Left lung (tissue), 10 donors: ENCODE results near the gene CACNA1S. TPM values are rescaled to one million over a fixed set of nuclear protein-coding genes. Genes with fewer than 3 reads are reported as not detected.

Source experiments
- ATAC-seq: fragments of 200-7000 bp; cut with Tn5 transposase; one replicate; pipeline ENCODE4 v1.9.1; 2020; ENCODE audit warnings: moderate library complexity
- DNase-seq, 4 donors: peaks; one replicate each; pipeline ENCODE4 v3.0.0-alpha.2; 2013 to 2020
- H3K27ac ChIP-seq, 2 donors: fragments of 200-600 bp; sonication (generic) in 1 of 2; one replicate each; pipeline versions ENCODE4 v1.5.0 to v1.8.0; 2020 to 2021
- H3K27me3 ChIP-seq, 2 donors: fragments of 200-600 bp; sonication (generic) in 1 of 2; one replicate each; pipeline versions ENCODE4 v1.5.0 to v1.8.0; 2020 to 2021
- H3K36me3 ChIP-seq, 2 donors: fragments of 200-600 bp; sonication (generic) in 1 of 2; one replicate each; pipeline versions ENCODE4 v1.5.0 to v1.8.0; 2020 to 2021
- H3K4me1 ChIP-seq, 2 donors: fragments of 200-600 bp; one replicate each; pipeline ENCODE4 v1.8.0; 2021
- H3K4me3 ChIP-seq, 2 donors: fragments of 200-600 bp; sonication (generic) in 1 of 2; one replicate each; pipeline versions ENCODE4 v1.5.0 to v1.8.0; 2020 to 2021; ENCODE audit warnings: mild to moderate bottlenecking in 1 of 2
- H3K9me3 ChIP-seq, 2 donors: fragments of 200-600 bp; sonication (generic) in 1 of 2; one replicate each; pipeline versions ENCODE4 v1.5.0 to v1.8.0; 2020 to 2021
- intact Hi-C, 2 donors: fragments of 100-400 bp; cut with DNase I; formaldehyde crosslinking; loops; one replicate each; pipeline versions ENCODE4 v1.11.2 to v1.14.2; 2022
- polyA plus RNA-seq, 6 donors: library from polyadenylated mRNA; unstranded; fragments of 120-200 nt; gene quantifications; one replicate each; pipeline ENCODE4 v1.2.1, GENCODE V29; 2013; ENCODE audit not compliant: insufficient read length in 6 of 6
- total RNA-seq, 2 donors: library from RNA; stranded (reverse); fragmentation: NEBNext Ultra II Directional; extraction: Animal tissue kit (Norgen Biotek cat#: 25700); gene quantifications; one replicate each; pipeline ENCODE4 v1.2.1, GENCODE V29; 2021
- TF ChIP-seq, protein P1 (sequence below), 2 donors: fragments of 200-600 bp; sonication (generic) in 1 of 2; IDR thresholded peaks; one replicate each; pipeline versions ENCODE4 v1.5.0 to v1.8.0; 2021; ENCODE audit warnings: antibody characterized with exemption in 2 of 2
- donor health status: DM: no; HTN: yes; CAD: no.
- donor health status: DM: no; HTN: no; CAD: no.

Gene CACNA1S
- total and polyA plus RNA-seq, 8 donors = 0.10 to 0.17 (median 0.12) TPM; not detected in 1

DNA sequence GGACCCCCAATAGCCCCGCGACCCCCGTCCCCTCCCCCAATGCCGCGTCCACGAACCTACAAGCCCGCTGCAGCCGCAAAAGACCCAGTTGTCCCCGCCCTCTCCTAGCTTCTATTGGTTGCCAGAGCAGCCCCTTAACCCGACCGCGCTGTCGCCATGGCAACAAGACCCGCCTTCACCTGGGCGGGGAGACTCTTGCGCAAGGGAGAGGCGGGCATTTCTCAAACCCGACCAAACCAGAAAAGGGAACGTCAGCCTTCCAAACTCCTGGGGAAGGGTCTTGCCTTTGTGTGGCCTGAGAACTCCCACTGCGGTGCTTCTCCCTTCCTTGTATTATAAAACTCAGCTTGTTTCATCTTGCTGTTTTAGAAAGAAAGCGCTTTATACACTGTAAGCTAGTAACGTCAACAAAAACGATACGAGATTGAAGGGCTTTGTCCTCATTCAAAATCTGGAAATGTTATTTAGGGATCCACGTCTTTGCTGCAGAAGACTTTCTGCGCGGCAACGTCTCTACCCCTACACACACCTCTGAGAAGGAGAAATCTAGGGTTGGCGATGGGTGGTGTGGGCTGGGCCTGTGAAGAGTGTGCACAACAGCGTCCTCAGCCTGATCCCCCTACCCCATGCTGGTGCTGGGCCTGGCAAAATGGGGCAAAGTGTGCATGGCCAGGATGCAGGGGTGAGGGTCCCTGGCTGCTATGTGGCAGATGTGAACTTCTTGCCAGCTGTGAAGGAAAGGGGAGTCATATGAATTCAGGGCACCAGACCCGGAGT lies 42.4 kb upstream of the CACNA1S start, which contains the start of gene TMEM9:
Gene TMEM9 (minus strand): TSS at position 86 of the 777 bp plus-strand sequence. CDS start 551 bp downstream, outside the sequence.
- intact Hi-C loops = no loop called here
- Histone ChIP-seq H3K4me1 (peaks cover 6 to 21% of the 10 kb centered on the region in 2 donors), H3K27me3 (no peaks in the 10 kb centered on the region), H3K27ac (peak within 1 kb of the TSS; percentile 31 to 71), H3K36me3 (peaks cover 0 to 4% of the 10 kb centered on the region in 2 donors), H3K4me3 (peak within 1 kb of the TSS; percentile 69 to 86), H3K9me3 (no peaks in the 10 kb centered on the region)
- peak; percentile 96 to 99 (median 98) for DNase-seq
- peak; percentile 96 for ATAC-seq
- TF ChIP-seq, protein P1, sequence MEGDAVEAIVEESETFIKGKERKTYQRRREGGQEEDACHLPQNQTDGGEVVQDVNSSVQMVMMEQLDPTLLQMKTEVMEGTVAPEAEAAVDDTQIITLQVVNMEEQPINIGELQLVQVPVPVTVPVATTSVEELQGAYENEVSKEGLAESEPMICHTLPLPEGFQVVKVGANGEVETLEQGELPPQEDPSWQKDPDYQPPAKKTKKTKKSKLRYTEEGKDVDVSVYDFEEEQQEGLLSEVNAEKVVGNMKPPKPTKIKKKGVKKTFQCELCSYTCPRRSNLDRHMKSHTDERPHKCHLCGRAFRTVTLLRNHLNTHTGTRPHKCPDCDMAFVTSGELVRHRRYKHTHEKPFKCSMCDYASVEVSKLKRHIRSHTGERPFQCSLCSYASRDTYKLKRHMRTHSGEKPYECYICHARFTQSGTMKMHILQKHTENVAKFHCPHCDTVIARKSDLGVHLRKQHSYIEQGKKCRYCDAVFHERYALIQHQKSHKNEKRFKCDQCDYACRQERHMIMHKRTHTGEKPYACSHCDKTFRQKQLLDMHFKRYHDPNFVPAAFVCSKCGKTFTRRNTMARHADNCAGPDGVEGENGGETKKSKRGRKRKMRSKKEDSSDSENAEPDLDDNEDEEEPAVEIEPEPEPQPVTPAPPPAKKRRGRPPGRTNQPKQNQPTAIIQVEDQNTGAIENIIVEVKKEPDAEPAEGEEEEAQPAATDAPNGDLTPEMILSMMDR (IDR thresholded peaks at IDR 0.05) = no peak

DNA sequence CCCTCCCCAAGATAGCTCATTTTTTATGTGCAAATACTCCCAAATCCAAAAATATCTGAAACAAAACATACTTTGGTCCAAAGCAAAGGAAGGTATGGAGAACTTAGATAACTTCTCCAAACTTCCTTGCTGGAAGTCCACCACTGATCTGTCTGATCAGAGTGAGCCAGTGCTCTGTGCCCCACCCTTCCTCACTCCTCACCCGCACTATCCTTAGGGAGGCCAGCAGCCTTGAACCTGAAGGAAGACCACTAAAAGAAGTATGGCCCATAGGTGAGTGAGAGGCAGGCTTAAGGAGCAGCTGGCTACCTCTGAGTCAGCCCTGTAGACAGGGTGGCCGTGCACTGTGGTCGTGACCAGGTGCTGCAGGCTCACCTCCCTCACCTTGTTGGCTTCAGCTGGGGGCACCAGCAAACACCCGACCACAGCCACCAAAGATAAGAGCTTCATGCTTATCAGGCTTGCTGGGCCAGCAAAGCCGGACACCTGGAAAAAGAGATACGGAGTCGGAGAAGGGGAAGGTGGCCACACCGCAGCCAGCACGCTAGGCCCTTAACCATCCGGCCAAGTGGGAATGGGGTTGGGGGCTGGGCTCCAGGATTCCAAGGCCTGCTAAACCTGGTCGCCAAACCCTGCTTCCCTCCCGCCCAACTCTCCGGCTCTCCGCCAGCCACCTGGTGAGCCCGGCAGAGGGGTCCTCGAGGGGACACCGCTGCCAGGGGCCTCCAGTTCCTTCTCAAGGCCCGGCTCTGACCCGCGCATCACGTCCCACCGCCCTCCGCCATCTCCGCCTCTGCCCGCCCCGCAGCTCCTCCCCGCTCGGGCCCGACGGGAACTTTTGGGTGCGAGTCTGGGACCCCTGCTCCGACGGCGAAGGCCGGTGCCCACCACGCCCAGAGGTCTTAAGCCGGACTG lies 41.5 kb upstream of the CACNA1S start:
- ATAC-seq = peak; percentile 86
- Histone ChIP-seq H3K27ac (peak overlapping the region; percentile 27 to 71), H3K9me3 (no peaks in the 10 kb centered on the region), H3K4me1 (peaks cover 6 to 21% of the 10 kb centered on the region in 2 donors), H3K27me3 (no peaks in the 10 kb centered on the region), H3K4me3 (peak overlapping the region; percentile 69 to 86), H3K36me3 (peaks cover 0 to 6% of the 10 kb centered on the region in 2 donors)
- TF ChIP-seq, protein P1 (IDR thresholded peaks at IDR 0.05) = no peak
- intact Hi-C loops = no loop called here
- DNase-seq = peak in 1 of 4 donors; percentile 59

DNA sequence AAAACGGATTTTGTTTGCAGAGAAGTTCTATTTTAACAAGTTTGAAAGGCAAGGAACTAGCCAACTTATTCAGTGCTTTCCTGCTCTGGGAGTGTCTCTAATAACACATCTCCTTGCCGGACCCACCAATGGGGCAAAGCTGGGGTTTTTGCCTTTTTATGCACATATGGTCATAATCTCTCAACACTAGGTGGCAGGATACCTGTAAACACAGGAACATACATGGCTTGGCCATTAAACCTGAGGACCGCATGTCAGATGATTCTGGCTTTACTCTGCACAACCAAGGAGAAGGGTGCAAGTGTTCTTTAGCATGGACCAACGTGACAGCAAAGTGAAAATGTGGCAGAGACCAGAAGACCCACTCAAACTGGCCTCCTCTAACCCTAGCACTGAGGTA lies 37.2 kb upstream of the CACNA1S start:
- DNase-seq (no peak), ATAC-seq (peak; percentile 23)
- no peak overlapping the region for H3K27ac ChIP-seq
- H3K4me1 ChIP-seq = peaks cover 6 to 12% of the 10 kb centered on the region in 2 donors
- TF ChIP-seq, protein P1 (IDR thresholded peaks at IDR 0.05) = no peak
- H3K36me3 ChIP-seq = peaks cover 0 to 46% of the 10 kb centered on the region in 2 donors
- no peaks in the 10 kb centered on the region for H3K27me3 ChIP-seq
- H3K9me3 ChIP-seq = no peaks in the 10 kb centered on the region
- H3K4me3 ChIP-seq = no peak overlapping the region
- intact Hi-C loops = no loop called here

DNA sequence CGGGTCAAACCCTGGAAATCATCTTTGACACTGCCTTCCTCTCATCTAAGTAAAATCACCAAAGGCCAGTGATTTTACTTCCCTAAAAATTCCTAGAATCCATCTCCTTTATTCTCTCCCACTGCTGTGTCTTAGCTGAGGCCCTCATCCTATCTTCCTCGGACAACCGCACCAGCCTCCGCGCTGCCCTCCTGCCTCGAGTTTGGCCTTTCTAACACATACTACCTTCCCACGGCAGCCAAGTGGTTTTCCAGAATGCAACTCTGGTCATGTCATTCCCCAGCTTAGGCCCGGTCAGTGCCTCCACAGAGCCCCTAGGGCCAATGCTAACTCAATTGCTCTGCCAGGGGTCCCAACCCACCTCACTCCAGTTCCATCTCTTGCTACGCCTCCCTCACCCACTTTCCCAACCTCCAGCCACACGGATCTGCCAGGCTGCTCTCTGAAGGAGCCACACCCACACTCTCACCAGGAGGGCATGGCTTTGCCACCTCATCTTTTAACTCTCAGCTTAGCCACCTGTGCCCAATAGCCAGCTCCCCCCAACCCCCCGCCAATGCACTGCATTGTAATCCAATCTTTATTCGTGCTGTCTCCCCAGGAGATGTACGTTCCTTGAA lies 35.3 kb upstream of the CACNA1S start:
- Histone ChIP-seq H3K9me3 (no peaks in the 10 kb centered on the region), H3K27me3 (no peaks in the 10 kb centered on the region), H3K4me3 (no peak overlapping the region), H3K36me3 (peaks cover 0 to 65% of the 10 kb centered on the region in 2 donors), H3K27ac (no peak overlapping the region), H3K4me1 (no peaks in the 10 kb centered on the region)
- TF ChIP-seq, protein P1 (IDR thresholded peaks at IDR 0.05) = no peak
- peak; percentile 18 for ATAC-seq
- DNase-seq = no peak
- intact Hi-C loops = no loop called here
